Keratinocyte (primary cell): ENCODE measurements around the gene BANF2.

ENCODE experiments used
- CTCF ChIP-seq, 3 experiments: IDR thresholded peaks in 1 of 3; conservative IDR thresholded peaks in 1 of 3; optimal IDR thresholded peaks in 1 of 3; 2 replicates in 2 of 3; 3 replicates in 1 of 3; pipeline versions ENCODE3 to v1.5.1; 2011; ENCODE audit warnings: low read length in 3 of 3, mild to moderate bottlenecking in 3 of 3, moderate library complexity in 2 of 3, control low read depth in 1 of 3, inconsistent platforms in 1 of 3; ENCODE audit not compliant: insufficient read depth in 2 of 3; ENCODE audit errors: extremely low read depth in 1 of 3
- EZH2 ChIP-seq: IDR thresholded peaks from one replicate; pipeline ENCODE4 v1.6.1; 2012; ENCODE audit warnings: inconsistent platforms, mild to moderate bottlenecking, low read length, moderate library complexity

DNA sequence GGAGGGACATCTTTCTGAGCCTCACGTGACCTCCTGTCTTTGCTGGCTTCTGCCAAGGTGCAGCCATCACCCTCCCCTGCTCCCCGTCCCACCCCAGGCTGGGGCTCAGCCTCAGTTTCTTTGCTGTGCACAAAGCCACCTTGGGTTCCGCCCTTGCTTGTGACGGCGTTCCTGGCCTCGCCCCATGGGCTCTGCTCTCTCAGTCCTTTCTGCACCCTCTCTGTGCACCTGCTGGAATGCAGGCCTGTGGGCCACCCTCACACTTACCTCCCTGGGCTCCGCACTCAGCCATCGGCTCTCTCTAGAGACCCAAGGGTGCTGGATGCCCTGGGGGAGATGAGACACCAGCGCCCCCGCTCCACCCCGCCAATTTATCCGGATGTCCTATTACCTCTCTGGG is 28.3 kb downstream of the BANF2 start:
- no peak for TF ChIP-seq EZH2
- no peak for TF ChIP-seq CTCF (optimal IDR thresholded peaks at IDR 0.05 in 1 of 3, IDR thresholded peaks at IDR 0.05 in 1 of 3, conservative IDR thresholded peaks at IDR 0.05 in 1 of 3; ENCODE audit: extremely low read depth in 1 of 3, insufficient read depth in 2 of 3, low read length in 3 of 3)
